K562 (cell line): ENCODE results near the gene PLAAT5. TPM values are rescaled to one million over a fixed set of nuclear protein-coding genes. Genes with fewer than 3 reads are reported as not detected.

ENCODE experiments used
- BACH1 ChIP-seq: fragments of 200-800 bp; sonication (Bioruptor generic); IDR thresholded peaks from 2 replicates; pipeline ENCODE4 v1.6.1; 2016; ENCODE audit warnings: missing genetic modification characterization, missing compliant biosample characterization
- BRF1 ChIP-seq: IDR thresholded peaks from 3 replicates; pipeline ENCODE4 v1.6.1; 2011; ENCODE audit warnings: borderline replicate concordance, mild to moderate bottlenecking; ENCODE audit not compliant: insufficient read length; ENCODE audit errors: extremely low read depth
- DPF2 ChIP-seq: fragments of 450-650 bp; IDR thresholded peaks from 2 replicates; pipeline ENCODE4 v1.6.1; 2016
- EP300 ChIP-seq: IDR thresholded peaks from 2 replicates; pipeline ENCODE4 v1.6.1; 2012; ENCODE audit warnings: low read length, improper control_type of control experiment
- KLF1 ChIP-seq: fragments of 450-650 bp; IDR thresholded peaks from 2 replicates; pipeline ENCODE4 v1.6.1; 2016; ENCODE audit warnings: missing genetic modification characterization, missing compliant biosample characterization
- NFIC ChIP-seq: fragments of 450-650 bp; IDR thresholded peaks from 2 replicates; pipeline ENCODE4 v1.6.1; 2017; ENCODE audit warnings: mild to moderate bottlenecking, inconsistent platforms
- SMAD1 ChIP-seq: fragments of 150-350 bp; IDR thresholded peaks from 2 replicates; pipeline ENCODE4 v1.6.1; 2014; ENCODE audit warnings: low read length, low read depth; ENCODE audit not compliant: partially characterized antibody
- SMARCE1 ChIP-seq: fragments of 450-650 bp; IDR thresholded peaks from 2 replicates; pipeline ENCODE4 v1.7.1; 2016; ENCODE audit warnings: mild to moderate bottlenecking
- SNIP1 ChIP-seq: fragments of 450-650 bp; IDR thresholded peaks from 2 replicates; pipeline ENCODE4 v1.7.1; 2017; ENCODE audit warnings: low read depth, mild to moderate bottlenecking
- SRSF1 ChIP-seq: fragments of 200-400 bp; formaldehyde crosslinking; IDR thresholded peaks from 2 replicates; pipeline ENCODE4 v1.6.1; 2017; ENCODE audit warnings: mild to moderate bottlenecking, low read depth, low read length, moderate library complexity
- TAF1 ChIP-seq: IDR thresholded peaks from 2 replicates; pipeline ENCODE4 v1.6.1; 2011; ENCODE audit warnings: mild to moderate bottlenecking, low read length, moderate library complexity; ENCODE audit not compliant: insufficient read depth, control insufficient read depth, severe bottlenecking; ENCODE audit errors: extremely low read depth
- ZNF589 ChIP-seq: fragments of 200-800 bp; sonication (Bioruptor generic); IDR thresholded peaks from 2 replicates; pipeline ENCODE4 v1.6.1; 2016; ENCODE audit warnings: low read depth, missing genetic modification characterization, missing compliant biosample characterization
- polyA plus RNA-seq, 8 experiments: library from polyadenylated mRNA; depleted of rRNA in 4 of 8; stranded (reverse) in 5 of 8; unstranded in 3 of 8; fragments of >200 nt; fragmentation: Nextera tagmentation in 2 of 8; fragmentation: Illumina TruSeq in 1 of 8; extraction: Ambion mirVana in 2 of 8; extraction: Trizol in 1 of 8; gene quantifications; 2 replicates each; pipeline versions ENCODE4 v1.2.1 to v1.2.3, GENCODE V29; 2011 to 2014; ENCODE audit warnings: inconsistent platforms in 1 of 8, missing spikeins in 1 of 8
- total RNA-seq, 7 experiments: library from RNA; depleted of rRNA in 6 of 7; stranded (reverse); fragments of >200 nt in 6 of 7; fragmentation: Illumina TruSeq in 2 of 7; extraction: Trizol in 2 of 7; gene quantifications; 2 replicates each; pipeline versions ENCODE4 v1.2.1 to v1.2.3, GENCODE V29; 2011 to 2021; ENCODE audit warnings: low replicate concordance in 1 of 7
- TF ChIP-seq, protein P1 (sequence below): sonication (generic); formaldehyde crosslinking; IDR thresholded peaks from 2 replicates; pipeline ENCODE4 v1.8.0; 2023; ENCODE audit warnings: missing genetic modification reagents, mild to moderate bottlenecking, borderline replicate concordance
- TF ChIP-seq, protein P2 (sequence below): sonication (generic); formaldehyde crosslinking; IDR thresholded peaks from 2 replicates; pipeline ENCODE4 v1.8.0; 2023; ENCODE audit warnings: mild to moderate bottlenecking, missing genetic modification reagents
- TF ChIP-seq, protein P3 (sequence below), 2 experiments: fragments of 450-650 bp; conservative IDR thresholded peaks; 2 replicates each; pipeline ENCODE4 v1.6.1; 2017; ENCODE audit warnings: mild to moderate bottlenecking in 2 of 2, moderate library complexity in 2 of 2
- TF ChIP-seq, protein P4 (sequence below): fragments of 250-450 bp; sonication (Bioruptor Pico); IDR thresholded peaks from 2 replicates; pipeline ENCODE4 v1.8.0; 2022; ENCODE audit warnings: moderate library complexity, mild to moderate bottlenecking, inconsistent platforms
- TF ChIP-seq, protein P5 (sequence below): fragments of 450-650 bp; IDR thresholded peaks from 2 replicates; pipeline ENCODE4 v1.6.1; 2016

The PLAAT5 gene
- total and polyA plus RNA-seq, 9 of the 15 experiments (the other 6 are each of a cell fraction or from before 2014, with no cell fraction given), result not detected

DNA sequence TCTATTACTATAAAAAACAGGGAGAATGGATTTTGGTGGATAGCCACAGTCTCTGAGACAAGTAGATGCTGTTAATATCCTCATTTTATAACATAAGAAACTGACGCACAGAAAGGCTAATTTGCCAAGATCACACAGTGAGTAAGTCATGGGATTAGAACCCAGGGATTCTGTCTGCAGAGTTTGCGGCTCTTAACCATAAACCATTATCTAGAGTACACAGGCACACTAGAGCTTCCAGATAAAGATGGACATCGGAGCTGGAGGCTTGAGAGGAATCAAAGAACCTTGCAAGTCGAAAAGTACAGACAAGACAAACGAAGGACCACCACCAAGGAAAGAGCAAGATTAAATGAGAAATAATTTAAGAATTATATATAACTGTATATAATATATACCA lies 26.2 kb upstream of the PLAAT5 start (continued):
- TF ChIP-seq NFIC (peak; percentile 69), KLF1 (tag) (no peak), ZNF589 (0 out of 2 replicates have a peak, but pooled peaks have one; percentile 18), SRSF1 (no peak), EP300 (peak; percentile 93), BRF1 (no peak), DPF2 (peak; percentile 96), SMAD1 (no peak), BACH1 (tag) (no peak), TAF1 (no peak), SMARCE1 (peak; percentile 91), SNIP1 (no peak)
- TF ChIP-seq, protein P1, sequence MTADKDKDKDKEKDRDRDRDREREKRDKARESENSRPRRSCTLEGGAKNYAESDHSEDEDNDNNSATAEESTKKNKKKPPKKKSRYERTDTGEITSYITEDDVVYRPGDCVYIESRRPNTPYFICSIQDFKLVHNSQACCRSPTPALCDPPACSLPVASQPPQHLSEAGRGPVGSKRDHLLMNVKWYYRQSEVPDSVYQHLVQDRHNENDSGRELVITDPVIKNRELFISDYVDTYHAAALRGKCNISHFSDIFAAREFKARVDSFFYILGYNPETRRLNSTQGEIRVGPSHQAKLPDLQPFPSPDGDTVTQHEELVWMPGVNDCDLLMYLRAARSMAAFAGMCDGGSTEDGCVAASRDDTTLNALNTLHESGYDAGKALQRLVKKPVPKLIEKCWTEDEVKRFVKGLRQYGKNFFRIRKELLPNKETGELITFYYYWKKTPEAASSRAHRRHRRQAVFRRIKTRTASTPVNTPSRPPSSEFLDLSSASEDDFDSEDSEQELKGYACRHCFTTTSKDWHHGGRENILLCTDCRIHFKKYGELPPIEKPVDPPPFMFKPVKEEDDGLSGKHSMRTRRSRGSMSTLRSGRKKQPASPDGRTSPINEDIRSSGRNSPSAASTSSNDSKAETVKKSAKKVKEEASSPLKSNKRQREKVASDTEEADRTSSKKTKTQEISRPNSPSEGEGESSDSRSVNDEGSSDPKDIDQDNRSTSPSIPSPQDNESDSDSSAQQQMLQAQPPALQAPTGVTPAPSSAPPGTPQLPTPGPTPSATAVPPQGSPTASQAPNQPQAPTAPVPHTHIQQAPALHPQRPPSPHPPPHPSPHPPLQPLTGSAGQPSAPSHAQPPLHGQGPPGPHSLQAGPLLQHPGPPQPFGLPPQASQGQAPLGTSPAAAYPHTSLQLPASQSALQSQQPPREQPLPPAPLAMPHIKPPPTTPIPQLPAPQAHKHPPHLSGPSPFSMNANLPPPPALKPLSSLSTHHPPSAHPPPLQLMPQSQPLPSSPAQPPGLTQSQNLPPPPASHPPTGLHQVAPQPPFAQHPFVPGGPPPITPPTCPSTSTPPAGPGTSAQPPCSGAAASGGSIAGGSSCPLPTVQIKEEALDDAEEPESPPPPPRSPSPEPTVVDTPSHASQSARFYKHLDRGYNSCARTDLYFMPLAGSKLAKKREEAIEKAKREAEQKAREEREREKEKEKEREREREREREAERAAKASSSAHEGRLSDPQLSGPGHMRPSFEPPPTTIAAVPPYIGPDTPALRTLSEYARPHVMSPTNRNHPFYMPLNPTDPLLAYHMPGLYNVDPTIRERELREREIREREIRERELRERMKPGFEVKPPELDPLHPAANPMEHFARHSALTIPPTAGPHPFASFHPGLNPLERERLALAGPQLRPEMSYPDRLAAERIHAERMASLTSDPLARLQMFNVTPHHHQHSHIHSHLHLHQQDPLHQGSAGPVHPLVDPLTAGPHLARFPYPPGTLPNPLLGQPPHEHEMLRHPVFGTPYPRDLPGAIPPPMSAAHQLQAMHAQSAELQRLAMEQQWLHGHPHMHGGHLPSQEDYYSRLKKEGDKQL (CRISPR knock-in tag), result no peak
- TF ChIP-seq, protein P2, sequence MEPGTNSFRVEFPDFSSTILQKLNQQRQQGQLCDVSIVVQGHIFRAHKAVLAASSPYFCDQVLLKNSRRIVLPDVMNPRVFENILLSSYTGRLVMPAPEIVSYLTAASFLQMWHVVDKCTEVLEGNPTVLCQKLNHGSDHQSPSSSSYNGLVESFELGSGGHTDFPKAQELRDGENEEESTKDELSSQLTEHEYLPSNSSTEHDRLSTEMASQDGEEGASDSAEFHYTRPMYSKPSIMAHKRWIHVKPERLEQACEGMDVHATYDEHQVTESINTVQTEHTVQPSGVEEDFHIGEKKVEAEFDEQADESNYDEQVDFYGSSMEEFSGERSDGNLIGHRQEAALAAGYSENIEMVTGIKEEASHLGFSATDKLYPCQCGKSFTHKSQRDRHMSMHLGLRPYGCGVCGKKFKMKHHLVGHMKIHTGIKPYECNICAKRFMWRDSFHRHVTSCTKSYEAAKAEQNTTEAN (CRISPR knock-in tag), result no peak
- TF ChIP-seq, protein P3, sequence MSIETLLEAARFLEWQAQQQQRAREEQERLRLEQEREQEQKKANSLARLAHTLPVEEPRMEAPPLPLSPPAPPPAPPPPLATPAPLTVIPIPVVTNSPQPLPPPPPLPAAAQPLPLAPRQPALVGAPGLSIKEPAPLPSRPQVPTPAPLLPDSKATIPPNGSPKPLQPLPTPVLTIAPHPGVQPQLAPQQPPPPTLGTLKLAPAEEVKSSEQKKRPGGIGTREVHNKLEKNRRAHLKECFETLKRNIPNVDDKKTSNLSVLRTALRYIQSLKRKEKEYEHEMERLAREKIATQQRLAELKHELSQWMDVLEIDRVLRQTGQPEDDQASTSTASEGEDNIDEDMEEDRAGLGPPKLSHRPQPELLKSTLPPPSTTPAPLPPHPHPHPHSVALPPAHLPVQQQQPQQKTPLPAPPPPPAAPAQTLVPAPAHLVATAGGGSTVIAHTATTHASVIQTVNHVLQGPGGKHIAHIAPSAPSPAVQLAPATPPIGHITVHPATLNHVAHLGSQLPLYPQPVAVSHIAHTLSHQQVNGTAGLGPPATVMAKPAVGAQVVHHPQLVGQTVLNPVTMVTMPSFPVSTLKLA (conservative IDR thresholded peaks at IDR 0.05), result no peak
- TF ChIP-seq, protein P4, sequence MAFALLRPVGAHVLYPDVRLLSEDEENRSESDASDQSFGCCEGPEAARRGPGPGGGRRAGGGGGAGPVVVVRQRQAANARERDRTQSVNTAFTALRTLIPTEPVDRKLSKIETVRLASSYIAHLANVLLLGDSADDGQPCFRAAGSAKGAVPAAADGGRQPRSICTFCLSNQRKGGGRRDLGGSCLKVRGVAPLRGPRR (CRISPR knock-in tag), result no peak
- TF ChIP-seq, protein P5, sequence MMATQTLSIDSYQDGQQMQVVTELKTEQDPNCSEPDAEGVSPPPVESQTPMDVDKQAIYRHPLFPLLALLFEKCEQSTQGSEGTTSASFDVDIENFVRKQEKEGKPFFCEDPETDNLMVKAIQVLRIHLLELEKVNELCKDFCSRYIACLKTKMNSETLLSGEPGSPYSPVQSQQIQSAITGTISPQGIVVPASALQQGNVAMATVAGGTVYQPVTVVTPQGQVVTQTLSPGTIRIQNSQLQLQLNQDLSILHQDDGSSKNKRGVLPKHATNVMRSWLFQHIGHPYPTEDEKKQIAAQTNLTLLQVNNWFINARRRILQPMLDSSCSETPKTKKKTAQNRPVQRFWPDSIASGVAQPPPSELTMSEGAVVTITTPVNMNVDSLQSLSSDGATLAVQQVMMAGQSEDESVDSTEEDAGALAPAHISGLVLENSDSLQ, result no peak; the same call in 1 of the 2 replicates
